Skeletal muscle tissue (tissue), 4 donors: Measurements from ENCODE around the gene SYT7. TPM values are rescaled to one million over a fixed set of nuclear protein-coding genes. Genes with fewer than 3 reads are reported as not detected.
"Not testable (repeated sequence)": the region's sequence is repeated elsewhere in the genome, so short reads cannot be mapped to it uniquely, and the experiment has no call there.

Source experiments
- H3K27ac ChIP-seq: one replicate; pipeline ENCODE4 v1.7.0; 2013; ENCODE audit warnings: mild to moderate bottlenecking, low read depth, low read length, inconsistent platforms
- H3K27me3 ChIP-seq, 3 donors: one replicate each; pipeline ENCODE4 v1.7.0; 2013; ENCODE audit warnings: low read length in 3 of 3; ENCODE audit not compliant: control insufficient read depth in 3 of 3, insufficient read depth in 3 of 3
- H3K36me3 ChIP-seq, 3 donors: one replicate each; pipeline ENCODE4 v1.7.0; 2013; ENCODE audit warnings: low read length in 3 of 3; ENCODE audit not compliant: control insufficient read depth in 3 of 3, insufficient read depth in 3 of 3
- H3K4me1 ChIP-seq, 3 donors: one replicate each; pipeline ENCODE4 v1.7.0; 2013; ENCODE audit warnings: low read length in 3 of 3, mild to moderate bottlenecking in 3 of 3; ENCODE audit not compliant: control insufficient read depth in 3 of 3, insufficient read depth in 3 of 3
- H3K4me3 ChIP-seq, 3 donors: one replicate each; pipeline ENCODE4 v1.7.0; 2013; ENCODE audit warnings: low read length in 3 of 3
- H3K9ac ChIP-seq, 3 donors: one replicate each; pipeline ENCODE4 v1.7.0; 2013; ENCODE audit warnings: low read length in 3 of 3, mild to moderate bottlenecking in 3 of 3, moderate library complexity in 2 of 3, low read depth in 1 of 3
- H3K9me3 ChIP-seq, 3 donors: one replicate each; pipeline ENCODE4 v1.7.0; 2013; ENCODE audit warnings: low read length in 3 of 3; ENCODE audit not compliant: control insufficient read depth in 3 of 3
- total RNA-seq: library from RNA; depleted of rRNA; stranded (reverse); fragments of >200 nt; gene quantifications from one replicate; pipeline ENCODE4 v1.2.3, GENCODE V29; 2014
- donor health status: Osteomylitis.

The SYT7 gene
- total RNA-seq, 1 donor from 2014 or later: 1.6 TPM

- Histone ChIP-seq H3K27ac (no peak overlapping the region), H3K9ac (no peak overlapping the region), H3K9me3 (no peaks in the 10 kb centered on the region)
Observed at GRCh38 chr11:61481806-61482205, 99.1 kb downstream of the SYT7 start.

GRCh38 chr11:61480994-61481335, 99.9 kb downstream of the SYT7 start:
- H3K4me1 ChIP-seq: peaks cover 10 to 21% (median 13%) of the 10 kb centered on the region in 3 donors
- no peak overlapping the region for H3K9ac ChIP-seq
- H3K36me3 ChIP-seq: no peaks in the 10 kb centered on the region
- no peak overlapping the region for H3K4me3 ChIP-seq
- H3K9me3 ChIP-seq: no peaks in the 10 kb centered on the region
- H3K27ac ChIP-seq: no peak overlapping the region
- H3K27me3 ChIP-seq: peaks cover 12 to 34% (median 30%) of the 10 kb centered on the region in 3 donors

More at GRCh38 chr11:61481806-61482205, 99.1 kb downstream of the SYT7 start:
- no peaks in the 10 kb centered on the region for H3K36me3 ChIP-seq
- no peak overlapping the region for H3K4me3 ChIP-seq
- H3K27me3 ChIP-seq: peaks cover 12 to 34% (median 30%) of the 10 kb centered on the region in 3 donors
- H3K4me1 ChIP-seq: peaks cover 10 to 21% (median 11%) of the 10 kb centered on the region in 3 donors

GRCh38 chr11:61480261-61480993, 100.4 kb downstream of the SYT7 start:
- no peaks in the 10 kb centered on the region for H3K36me3 ChIP-seq

GRCh38 chr11:61479360-61480058, 101.4 kb downstream of the SYT7 start:
- not testable (repeated sequence) for H3K4me3 ChIP-seq, H3K27ac ChIP-seq, H3K36me3 ChIP-seq, H3K9ac ChIP-seq, H3K9me3 ChIP-seq
- Histone ChIP-seq H3K27me3 (peaks cover 12 to 34% (median 30%) of the 10 kb centered on the region in 3 donors), H3K4me1 (peaks cover 13 to 28% (median 14%) of the 10 kb centered on the region in 3 donors)

More at GRCh38 chr11:61480261-61480993, 100.4 kb downstream of the SYT7 start:
- Histone ChIP-seq H3K27me3 (peaks cover 12 to 34% (median 30%) of the 10 kb centered on the region in 3 donors), H3K9me3 (no peaks in the 10 kb centered on the region), H3K9ac (no peak overlapping the region), H3K4me1 (peaks cover 10 to 21% (median 13%) of the 10 kb centered on the region in 3 donors), H3K27ac (no peak overlapping the region), H3K4me3 (no peak overlapping the region)

GRCh38 chr11:61477727-61478148, 103.1 kb downstream of the SYT7 start:
- Histone ChIP-seq H3K4me3 (peak overlapping the region in 1 of 3 donors; percentile 29), H3K27me3 (peaks cover 11 to 30% (median 28%) of the 10 kb centered on the region in 3 donors), H3K36me3 (peaks cover 0 to 4% (median 4%) of the 10 kb centered on the region in 3 donors), H3K9me3 (no peaks in the 10 kb centered on the region), H3K4me1 (peaks cover 16 to 36% (median 18%) of the 10 kb centered on the region in 3 donors), H3K27ac (no peak overlapping the region), H3K9ac (peak overlapping the region in 1 of 3 donors; percentile 45)

GRCh38 chr11:61477126-61477525, 103.8 kb downstream of the SYT7 start:
- Histone ChIP-seq H3K9me3 (no peaks in the 10 kb centered on the region), H3K4me3 (peak overlapping the region in 1 of 3 donors; percentile 29), H3K27ac (no peak overlapping the region), H3K4me1 (peaks cover 22 to 39% (median 23%) of the 10 kb centered on the region in 3 donors), H3K27me3 (peaks cover 6 to 24% (median 22%) of the 10 kb centered on the region in 3 donors), H3K9ac (peak overlapping the region in 1 of 3 donors; percentile 45), H3K36me3 (peaks cover 0 to 4% (median 4%) of the 10 kb centered on the region in 3 donors)

- Histone ChIP-seq H3K9ac (no peak overlapping the region), H3K4me1 (peaks cover 23 to 39% (median 26%) of the 10 kb centered on the region in 3 donors), H3K4me3 (no peak overlapping the region), H3K36me3 (peaks cover 0 to 4% (median 4%) of the 10 kb centered on the region in 3 donors), H3K27ac (no peak overlapping the region), H3K9me3 (no peaks in the 10 kb centered on the region), H3K27me3 (peaks cover 6 to 17% (median 15%) of the 10 kb centered on the region in 3 donors)
Observed at GRCh38 chr11:61476371-61476770, 104.5 kb downstream of the SYT7 start.

- Histone ChIP-seq H3K4me1 (peaks cover 20 to 40% (median 26%) of the 10 kb centered on the region in 3 donors), H3K36me3 (peaks cover 0 to 9% (median 4%) of the 10 kb centered on the region in 3 donors), H3K27me3 (peaks cover 3 to 14% (median 13%) of the 10 kb centered on the region in 3 donors), H3K9me3 (no peaks in the 10 kb centered on the region), H3K9ac (peak overlapping the region in 1 of 3 donors; percentile 61), H3K4me3 (no peak overlapping the region), H3K27ac (no peak overlapping the region)
Observed at GRCh38 chr11:61475433-61475832, 105.4 kb downstream of the SYT7 start.

GRCh38 chr11:61474013-61474643, 106.7 kb downstream of the SYT7 start:
- H3K36me3 ChIP-seq: peaks cover 0 to 9% (median 4%) of the 10 kb centered on the region in 3 donors
- H3K4me3 ChIP-seq: no peak overlapping the region
- peak overlapping the region; percentile 36 for H3K27ac ChIP-seq
- peaks cover 20 to 40% (median 26%) of the 10 kb centered on the region in 3 donors for H3K4me1 ChIP-seq
- no peak overlapping the region for H3K9ac ChIP-seq
- H3K9me3 ChIP-seq: no peaks in the 10 kb centered on the region
- H3K27me3 ChIP-seq: peaks cover 3 to 13% (median 13%) of the 10 kb centered on the region in 3 donors
